ENCODE measurements around the gene OR5AS1.
"Not testable (repeated sequence)": the region's sequence is repeated elsewhere in the genome, so short reads cannot be mapped to it uniquely, and the experiment has no call there.

Gene OR5AS1

GRCh38 chr11:56027354-56027753, at the start of gene OR5AS1:
TSS of gene OR5AS1 (plus strand) at chr11:56027654. CDS start at chr11:56030419, 2,765 bp downstream.
- in situ Hi-C loops (cut with MboI; ENCODE audit: low sequenced_read_pairs): no loop called here

- in situ Hi-C loops (cut with MboI; ENCODE audit: low sequenced_read_pairs): no loop called here
Measured at GRCh38 chr11:55994525-55994924, 32.9 kb upstream of the OR5AS1 start, which contains the start of gene OR5F1. TSS of gene OR5F1 (minus strand) at chr11:55994625. CDS start at chr11:55994625, 0 bp downstream.

GRCh38 chr11:56010716-56011115, 16.7 kb upstream of the OR5AS1 start:
- in situ Hi-C loops (cut with MboI; ENCODE audit: low sequenced_read_pairs): no loop called here

GRCh38 chr11:56013805-56014204, 13.6 kb upstream of the OR5AS1 start:
- in situ Hi-C loops (cut with MboI; ENCODE audit: low sequenced_read_pairs): no loop called here

GRCh38 chr11:56045538-56045937, 18.1 kb downstream of the OR5AS1 start:
- in situ Hi-C loops (cut with MboI; ENCODE audit: low sequenced_read_pairs): no loop called here

GRCh38 chr11:56048480-56048879, 21.0 kb downstream of the OR5AS1 start:
- in situ Hi-C loops (cut with MboI; ENCODE audit: low sequenced_read_pairs): no loop called here

- in situ Hi-C loops (cut with MboI; ENCODE audit: low sequenced_read_pairs): no loop called here
Measured at GRCh38 chr11:56049487-56049886, 22.0 kb downstream of the OR5AS1 start.

- in situ Hi-C loops (cut with MboI; ENCODE audit: low sequenced_read_pairs): not testable (repeated sequence)
Measured at GRCh38 chr11:56056366-56056765, 28.9 kb downstream of the OR5AS1 start.

- in situ Hi-C loops (cut with MboI; ENCODE audit: low sequenced_read_pairs): not testable (repeated sequence)
Measured at GRCh38 chr11:56057661-56058237, 30.3 kb downstream of the OR5AS1 start.

- in situ Hi-C loops (cut with MboI; ENCODE audit: low sequenced_read_pairs): not testable (repeated sequence)
Measured at GRCh38 chr11:56058260-56058780, 30.9 kb downstream of the OR5AS1 start.

- in situ Hi-C loops (cut with MboI; ENCODE audit: low sequenced_read_pairs): no loop called here
Measured at GRCh38 chr11:56066980-56067379, 39.5 kb downstream of the OR5AS1 start.

All from hTERT RPE-1 (cell line).